ENCODE measurements around the gene CLGN.

CLGN gene

GRCh38 chr4:140372751-140373327 is 54.6 kb downstream of the CLGN start:
- Histone ChIP-seq H3K36me3 (ENCODE audit: control insufficient read depth, insufficient read depth, low read length) (no peaks in the 10 kb centered on the region), H3K27me3 (ENCODE audit: control insufficient read depth, insufficient read depth, low read length) (no peaks in the 10 kb centered on the region), H3K9ac (ENCODE audit: low read length) (peak overlapping the region; percentile 56), H3K27ac (ENCODE audit: low read depth, low read length) (peak overlapping the region; percentile 76), H3K4me3 (ENCODE audit: low read length) (peak overlapping the region; percentile 88), H3K4me1 (ENCODE audit: control insufficient read depth, insufficient read depth, low read length) (peaks cover 9% of the 10 kb centered on the region)

GRCh38 chr4:140368686-140369085 is 58.8 kb downstream of the CLGN start:
- Histone ChIP-seq H3K27ac (ENCODE audit: low read depth, low read length) (no peak overlapping the region), H3K4me3 (ENCODE audit: low read length) (no peak overlapping the region), H3K9ac (ENCODE audit: low read length) (no peak overlapping the region), H3K36me3 (ENCODE audit: control insufficient read depth, insufficient read depth, low read length) (no peaks in the 10 kb centered on the region), H3K4me1 (ENCODE audit: control insufficient read depth, insufficient read depth, low read length) (no peaks in the 10 kb centered on the region), H3K27me3 (ENCODE audit: control insufficient read depth, insufficient read depth, low read length) (no peaks in the 10 kb centered on the region)

- no peak overlapping the region for H3K27ac ChIP-seq (ENCODE audit: low read depth, low read length)
- H3K36me3 ChIP-seq (ENCODE audit: control insufficient read depth, insufficient read depth, low read length) = no peaks in the 10 kb centered on the region
- no peaks in the 10 kb centered on the region for H3K4me1 ChIP-seq (ENCODE audit: control insufficient read depth, insufficient read depth, low read length)
- H3K9ac ChIP-seq (ENCODE audit: low read length) = no peak overlapping the region
- H3K4me3 ChIP-seq (ENCODE audit: low read length) = no peak overlapping the region
- no peaks in the 10 kb centered on the region for H3K27me3 ChIP-seq (ENCODE audit: control insufficient read depth, insufficient read depth, low read length)
Measured at GRCh38 chr4:140367738-140368137, 59.7 kb downstream of the CLGN start.

GRCh38 chr4:140363558-140363957 is 63.9 kb downstream of the CLGN start:
- Histone ChIP-seq H3K9ac (ENCODE audit: low read length) (no peak overlapping the region), H3K27me3 (ENCODE audit: control insufficient read depth, insufficient read depth, low read length) (no peaks in the 10 kb centered on the region), H3K4me1 (ENCODE audit: control insufficient read depth, insufficient read depth, low read length) (no peaks in the 10 kb centered on the region), H3K27ac (ENCODE audit: low read depth, low read length) (no peak overlapping the region), H3K4me3 (ENCODE audit: low read length) (no peak overlapping the region), H3K36me3 (ENCODE audit: control insufficient read depth, insufficient read depth, low read length) (no peaks in the 10 kb centered on the region)

DNA sequence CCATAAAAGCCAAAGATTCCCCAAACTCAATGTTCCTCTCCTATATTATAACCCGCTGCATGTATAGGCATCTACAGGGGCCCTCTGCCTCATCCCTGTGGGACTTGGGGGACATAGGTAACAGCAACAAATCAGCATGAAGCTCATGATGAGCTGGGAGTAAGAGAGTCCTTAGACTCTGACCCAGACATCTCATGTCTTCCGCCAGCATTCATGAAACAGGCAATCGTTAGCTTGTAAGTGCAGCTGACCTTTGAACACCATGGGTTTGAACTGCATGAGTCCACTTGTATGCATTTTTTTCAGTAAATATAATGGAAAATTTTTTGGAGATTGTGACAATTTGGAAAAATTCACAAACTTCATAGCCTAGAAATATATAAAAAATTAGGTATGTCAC is 64.4 kb downstream of the CLGN start:
- H3K36me3 ChIP-seq (ENCODE audit: control insufficient read depth, insufficient read depth, low read length) = no peaks in the 10 kb centered on the region
- H3K9ac ChIP-seq (ENCODE audit: low read length) = no peak overlapping the region
- H3K27ac ChIP-seq (ENCODE audit: low read depth, low read length) = no peak overlapping the region
- H3K4me1 ChIP-seq (ENCODE audit: control insufficient read depth, insufficient read depth, low read length) = no peaks in the 10 kb centered on the region
- H3K27me3 ChIP-seq (ENCODE audit: control insufficient read depth, insufficient read depth, low read length) = no peaks in the 10 kb centered on the region
- no peak overlapping the region for H3K4me3 ChIP-seq (ENCODE audit: low read length)

GRCh38 chr4:140361099-140361498 is 66.3 kb downstream of the CLGN start:
- Histone ChIP-seq H3K9ac (ENCODE audit: low read length) (no peak overlapping the region), H3K4me1 (ENCODE audit: control insufficient read depth, insufficient read depth, low read length) (no peaks in the 10 kb centered on the region), H3K36me3 (ENCODE audit: control insufficient read depth, insufficient read depth, low read length) (no peaks in the 10 kb centered on the region), H3K4me3 (ENCODE audit: low read length) (no peak overlapping the region), H3K27me3 (ENCODE audit: control insufficient read depth, insufficient read depth, low read length) (no peaks in the 10 kb centered on the region), H3K27ac (ENCODE audit: low read depth, low read length) (no peak overlapping the region)

DNA sequence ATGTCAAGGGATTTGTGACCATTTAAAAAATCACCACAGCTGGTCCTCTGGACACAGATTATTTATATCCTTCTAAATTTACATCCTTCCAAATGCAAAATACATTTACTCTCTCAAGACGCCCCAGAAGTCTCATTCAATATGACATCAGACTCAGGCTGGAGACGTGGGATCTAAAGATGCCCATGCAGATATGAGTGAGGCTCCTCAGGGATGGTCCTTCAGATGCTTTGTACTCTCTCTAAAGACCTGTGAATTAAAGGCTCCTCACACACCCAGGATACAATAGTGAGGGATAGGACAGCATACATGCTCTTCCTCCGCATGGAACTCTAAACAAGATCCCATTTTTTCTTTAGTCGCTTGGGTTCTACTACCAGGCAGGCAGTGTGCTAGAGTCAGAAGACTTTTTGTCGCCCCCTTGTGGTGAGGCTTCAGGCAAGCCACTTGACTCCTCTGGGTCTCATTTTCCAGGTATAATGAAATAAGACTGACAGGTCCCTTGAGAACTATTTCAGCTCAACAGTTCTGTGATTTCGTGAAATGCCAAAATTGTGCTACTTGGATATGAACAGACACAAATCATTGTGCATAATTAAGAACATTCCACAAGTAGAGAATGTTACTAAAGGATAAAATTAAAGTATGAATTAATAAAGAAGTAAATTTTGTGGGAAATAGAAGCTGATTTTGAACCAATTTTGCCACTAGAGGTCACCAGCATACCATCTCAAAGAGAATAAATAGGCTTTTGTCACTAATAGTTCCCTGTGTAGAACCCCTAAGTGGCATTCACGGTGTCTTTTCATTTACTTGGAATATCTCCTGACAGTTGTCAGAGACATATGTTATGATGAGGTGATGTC is 67.7 kb downstream of the CLGN start:
- H3K4me3 ChIP-seq (ENCODE audit: low read length) = no peak overlapping the region
- no peak overlapping the region for H3K9ac ChIP-seq (ENCODE audit: low read length)
- H3K27me3 ChIP-seq (ENCODE audit: control insufficient read depth, insufficient read depth, low read length) = no peaks in the 10 kb centered on the region
- H3K36me3 ChIP-seq (ENCODE audit: control insufficient read depth, insufficient read depth, low read length) = no peaks in the 10 kb centered on the region
- no peak overlapping the region for H3K27ac ChIP-seq (ENCODE audit: low read depth, low read length)
- H3K4me1 ChIP-seq (ENCODE audit: control insufficient read depth, insufficient read depth, low read length) = no peaks in the 10 kb centered on the region

- Histone ChIP-seq H3K4me1 (ENCODE audit: control insufficient read depth, insufficient read depth, low read length) (no peaks in the 10 kb centered on the region), H3K4me3 (ENCODE audit: low read length) (no peak overlapping the region), H3K27ac (ENCODE audit: low read depth, low read length) (no peak overlapping the region), H3K27me3 (ENCODE audit: control insufficient read depth, insufficient read depth, low read length) (no peaks in the 10 kb centered on the region), H3K36me3 (ENCODE audit: control insufficient read depth, insufficient read depth, low read length) (no peaks in the 10 kb centered on the region), H3K9ac (ENCODE audit: low read length) (no peak overlapping the region)
Measured at GRCh38 chr4:140358281-140358680, 69.2 kb downstream of the CLGN start.

GRCh38 chr4:140357868-140358267 is 69.6 kb downstream of the CLGN start:
- no peaks in the 10 kb centered on the region for H3K36me3 ChIP-seq (ENCODE audit: control insufficient read depth, insufficient read depth, low read length)
- H3K27ac ChIP-seq (ENCODE audit: low read depth, low read length) = no peak overlapping the region
- H3K27me3 ChIP-seq (ENCODE audit: control insufficient read depth, insufficient read depth, low read length) = no peaks in the 10 kb centered on the region
- H3K4me3 ChIP-seq (ENCODE audit: low read length) = no peak overlapping the region
- no peaks in the 10 kb centered on the region for H3K4me1 ChIP-seq (ENCODE audit: control insufficient read depth, insufficient read depth, low read length)
- H3K9ac ChIP-seq (ENCODE audit: low read length) = no peak overlapping the region

DNA sequence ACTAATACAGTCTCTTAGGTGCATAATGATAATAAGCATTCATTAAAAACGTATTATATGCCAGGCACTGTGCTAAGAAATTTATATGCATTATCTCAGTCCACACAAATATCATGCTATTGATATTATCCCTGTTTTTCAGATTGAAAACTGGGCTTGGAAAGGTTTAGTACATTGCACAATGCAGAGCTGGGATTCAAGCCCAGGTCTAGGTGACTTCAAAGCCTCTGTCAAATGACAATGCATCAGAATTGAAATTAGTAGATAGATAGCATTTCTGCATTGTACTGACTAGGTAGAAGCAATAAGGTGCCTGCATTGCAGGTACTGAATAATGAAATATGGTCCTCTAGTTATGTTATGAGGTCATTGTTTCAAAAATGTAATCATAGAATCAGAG is 72.2 kb downstream of the CLGN start:
- Histone ChIP-seq H3K36me3 (ENCODE audit: control insufficient read depth, insufficient read depth, low read length) (no peaks in the 10 kb centered on the region), H3K27ac (ENCODE audit: low read depth, low read length) (no peak overlapping the region), H3K4me1 (ENCODE audit: control insufficient read depth, insufficient read depth, low read length) (no peaks in the 10 kb centered on the region), H3K27me3 (ENCODE audit: control insufficient read depth, insufficient read depth, low read length) (no peaks in the 10 kb centered on the region), H3K4me3 (ENCODE audit: low read length) (no peak overlapping the region), H3K9ac (ENCODE audit: low read length) (no peak overlapping the region)

DNA sequence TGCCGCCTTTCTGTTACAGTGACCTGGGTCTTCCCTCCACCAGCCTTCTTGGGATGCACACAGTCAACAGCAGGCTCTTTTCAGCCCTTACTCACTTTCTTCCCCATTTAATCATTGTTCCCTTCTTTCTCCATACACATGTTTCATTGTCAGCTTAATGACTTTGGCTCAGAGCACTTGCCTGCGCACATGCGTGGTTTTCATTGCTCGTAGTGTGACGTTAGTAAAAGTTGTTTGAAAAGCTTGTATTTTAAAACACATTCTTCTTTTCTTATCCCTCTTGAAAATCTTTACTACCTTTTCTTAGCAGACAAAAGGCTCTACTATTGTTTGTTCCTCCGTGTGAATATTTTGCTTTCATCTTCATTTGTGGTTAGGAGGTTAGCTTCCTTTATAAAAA is 73.7 kb downstream of the CLGN start:
- no peaks in the 10 kb centered on the region for H3K27me3 ChIP-seq (ENCODE audit: control insufficient read depth, insufficient read depth, low read length)
- no peak overlapping the region for H3K27ac ChIP-seq (ENCODE audit: low read depth, low read length)
- no peak overlapping the region for H3K9ac ChIP-seq (ENCODE audit: low read length)
- H3K36me3 ChIP-seq (ENCODE audit: control insufficient read depth, insufficient read depth, low read length) = no peaks in the 10 kb centered on the region
- H3K4me1 ChIP-seq (ENCODE audit: control insufficient read depth, insufficient read depth, low read length) = no peaks in the 10 kb centered on the region
- no peak overlapping the region for H3K4me3 ChIP-seq (ENCODE audit: low read length)

DNA sequence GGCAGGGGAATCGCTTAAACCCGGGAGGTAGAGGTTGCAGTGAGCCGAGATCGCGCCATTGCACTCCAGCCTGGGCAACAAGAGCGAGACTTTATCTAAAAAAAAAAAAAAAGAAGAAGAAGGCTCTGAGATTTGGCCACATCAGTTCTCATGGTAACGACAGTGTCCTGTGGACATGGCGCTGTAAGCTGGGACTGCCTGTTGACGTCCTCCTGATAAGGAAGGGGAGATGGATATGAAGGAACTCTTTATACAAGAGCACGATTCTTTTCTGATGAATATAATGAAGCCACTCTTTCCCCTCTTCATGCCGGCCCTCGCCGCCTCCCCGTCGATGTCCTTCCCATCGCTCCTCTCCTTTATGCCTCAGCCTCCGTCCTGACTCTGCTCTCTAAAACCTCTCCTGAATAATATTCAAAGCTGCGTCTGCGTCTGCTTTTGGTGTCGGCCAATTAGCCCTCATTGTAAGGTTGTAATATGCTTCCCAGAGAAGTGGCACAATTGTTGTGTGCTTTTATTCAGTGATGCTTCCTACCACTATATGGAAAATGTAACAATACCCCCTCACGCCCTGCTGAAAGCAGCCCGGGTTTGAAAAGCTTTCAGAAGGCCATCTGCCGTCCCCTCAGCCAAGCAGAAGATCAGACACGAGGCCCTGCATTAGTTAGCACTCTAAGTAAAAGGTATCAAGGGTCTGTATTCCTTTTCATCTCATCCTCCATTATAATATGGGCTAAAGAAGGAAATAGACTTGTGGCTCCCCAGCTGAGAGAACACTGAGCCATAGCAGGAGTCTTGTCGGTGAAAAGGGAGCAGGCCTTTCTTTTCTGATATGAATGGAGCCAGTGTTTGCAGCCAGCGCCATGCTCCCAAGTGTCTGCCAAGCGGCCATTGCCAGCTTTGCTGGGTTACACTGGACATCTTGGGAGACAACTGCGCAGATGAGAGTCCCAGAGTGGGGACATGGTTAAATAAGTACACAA is 76.1 kb downstream of the CLGN start:
- H3K4me1 ChIP-seq (ENCODE audit: control insufficient read depth, insufficient read depth, low read length) = no peaks in the 10 kb centered on the region
- no peaks in the 10 kb centered on the region for H3K27me3 ChIP-seq (ENCODE audit: control insufficient read depth, insufficient read depth, low read length)
- H3K4me3 ChIP-seq (ENCODE audit: low read length) = no peak overlapping the region
- no peaks in the 10 kb centered on the region for H3K36me3 ChIP-seq (ENCODE audit: control insufficient read depth, insufficient read depth, low read length)
- no peak overlapping the region for H3K9ac ChIP-seq (ENCODE audit: low read length)
- H3K27ac ChIP-seq (ENCODE audit: low read depth, low read length) = no peak overlapping the region

Data from rectal smooth muscle tissue (tissue), 1 donor.